DOHH2 (cell line): ENCODE measurements around the gene NDUFAF2.

ENCODE experiments used
- CTCF ChIP-seq: fragments of 200-600 bp; sonication (generic); IDR thresholded peaks from one replicate; pipeline ENCODE4 v1.5.1; 2014; ENCODE audit warnings: antibody characterized with exemption, mild to moderate bottlenecking, low read depth, low read length; ENCODE audit not compliant: poor library complexity, severe bottlenecking
- EZH2phosphoT487 ChIP-seq: fragments of 200-600 bp; sonication (generic); IDR thresholded peaks from 2 replicates; pipeline ENCODE4 v1.6.1; 2017; ENCODE audit warnings: borderline replicate concordance, mild to moderate bottlenecking, antibody characterized with exemption, low read length, moderate library complexity, mixed read lengths

DNA sequence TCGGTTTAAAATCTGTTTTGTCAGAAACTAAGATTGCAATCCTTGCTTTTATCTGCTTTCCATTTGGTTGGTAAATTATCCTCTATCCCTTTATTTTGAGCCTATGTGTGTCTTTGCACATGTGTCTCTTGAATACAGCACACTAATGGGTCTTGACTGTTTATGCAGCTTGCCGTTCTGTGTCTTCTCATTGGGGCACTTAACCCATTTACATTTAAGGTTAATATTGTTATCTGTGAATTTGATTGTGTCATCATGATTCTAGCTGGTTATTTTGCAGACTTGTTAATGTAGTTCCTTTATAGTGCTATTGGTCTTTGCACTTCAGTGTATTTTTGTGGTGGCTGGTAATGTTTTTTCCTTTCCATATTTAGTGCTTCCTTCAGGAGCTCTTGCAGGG, 253.6 kb downstream of the NDUFAF2 start:
- TF ChIP-seq CTCF: no peak
- no peak for TF ChIP-seq EZH2phosphoT487
